IPS-15b (cell line): ENCODE data around the gene CLIC1.

Experiments used
- H3K27me3 ChIP-seq: one replicate; pipeline ENCODE4 v1.6.1; 2013; ENCODE audit warnings: low read length; ENCODE audit not compliant: control insufficient read depth, insufficient read depth
- H3K36me3 ChIP-seq: one replicate; pipeline ENCODE4 v1.6.1; 2013; ENCODE audit warnings: low read length; ENCODE audit not compliant: control insufficient read depth, insufficient read depth
- H3K4me1 ChIP-seq: one replicate; pipeline ENCODE4 v1.6.1; 2013; ENCODE audit warnings: mild to moderate bottlenecking, low read length; ENCODE audit not compliant: control insufficient read depth, insufficient read depth
- H3K4me3 ChIP-seq: one replicate; pipeline ENCODE4 v1.5.1; 2013; ENCODE audit warnings: low read depth, low read length
- H3K9ac ChIP-seq: one replicate; pipeline ENCODE4 v1.6.1; 2013; ENCODE audit warnings: low read depth, mild to moderate bottlenecking, low read length
- H3K9me3 ChIP-seq: one replicate; pipeline ENCODE4 v1.6.1; 2013; ENCODE audit warnings: mild to moderate bottlenecking, low read length; ENCODE audit not compliant: control insufficient read depth, insufficient read depth

Gene CLIC1

DNA sequence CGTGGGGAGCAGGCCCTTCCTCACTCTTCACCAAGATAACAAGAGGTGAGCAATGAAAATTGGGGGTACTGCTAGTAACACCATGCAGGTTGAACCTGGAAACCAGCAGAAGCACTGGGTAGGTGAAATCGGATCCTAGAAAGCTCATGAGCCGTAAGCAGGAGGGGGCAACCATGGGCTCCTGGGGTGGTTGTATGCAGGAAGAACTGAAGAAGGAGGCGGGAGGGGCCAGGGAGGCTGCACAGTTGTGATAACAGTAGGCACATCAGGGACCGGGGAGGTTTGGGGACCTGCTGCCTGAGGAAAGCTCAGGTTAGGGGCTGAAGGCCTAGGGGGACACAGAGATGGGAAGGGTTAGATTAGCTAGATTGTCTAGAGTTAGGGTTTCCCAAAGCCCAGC, 49.8 kb downstream of the CLIC1 start:
- Histone ChIP-seq H3K4me3 (no peak overlapping the region), H3K4me1 (peaks cover 2% of the 10 kb centered on the region), H3K9ac (no peak overlapping the region), H3K9me3 (no peaks in the 10 kb centered on the region), H3K36me3 (peaks cover 25% of the 10 kb centered on the region), H3K27me3 (peaks cover 7% of the 10 kb centered on the region)

- Histone ChIP-seq H3K4me1 (peaks cover 2% of the 10 kb centered on the region), H3K36me3 (peaks cover 10% of the 10 kb centered on the region), H3K9ac (no peak overlapping the region), H3K9me3 (no peaks in the 10 kb centered on the region), H3K4me3 (peak overlapping the region; percentile 53), H3K27me3 (peaks cover 10% of the 10 kb centered on the region)
Observed at GRCh38 chr6:31683591-31683990, 52.7 kb downstream of the CLIC1 start.

- Histone ChIP-seq H3K4me3 (peak overlapping the region; percentile 64), H3K4me1 (peaks cover 2% of the 10 kb centered on the region), H3K9ac (no peak overlapping the region), H3K27me3 (peaks cover 10% of the 10 kb centered on the region), H3K9me3 (no peaks in the 10 kb centered on the region), H3K36me3 (no peaks in the 10 kb centered on the region)
Observed at GRCh38 chr6:31681135-31681671, 55.1 kb downstream of the CLIC1 start.
